CD14-positive monocyte (primary cell): Measurements from ENCODE around the gene GCA. TPM values are rescaled to one million over a fixed set of nuclear protein-coding genes. Genes with fewer than 3 reads are reported as not detected.

Experiments
- DNase-seq, 3 donors: peaks; one replicate each; pipeline ENCODE4 v3.0.0-alpha.2; 2011 to 2022
- H2AFZ ChIP-seq: 2 replicates; pipeline ENCODE4 v1.6.0; 2012; ENCODE audit warnings: mild to moderate bottlenecking, low read depth, low read length, inconsistent platforms; ENCODE audit not compliant: insufficient read depth, poor library complexity, severe bottlenecking
- H3K27ac ChIP-seq, 2 donors: 1 replicate in 1 of 2; 2 replicates in 1 of 2; pipeline ENCODE4 v1.5.1; 2012 to 2013; ENCODE audit warnings: low read length in 2 of 2, control low read depth in 1 of 2, inconsistent platforms in 1 of 2, low read depth in 1 of 2, mild to moderate bottlenecking in 1 of 2
- H3K27me3 ChIP-seq, 2 donors: one replicate each; pipeline versions ENCODE4 v1.6.0 to v1.6.1; 2011 to 2013; ENCODE audit warnings: low read length in 2 of 2; ENCODE audit not compliant: control insufficient read depth in 2 of 2, insufficient read depth in 2 of 2
- H3K36me3 ChIP-seq, 2 donors: replicated peaks in 1 of 2; 1 replicate in 1 of 2; 2 replicates in 1 of 2; pipeline versions ENCODE4 v1.5.1 to v1.6.1; 2012 to 2013; ENCODE audit warnings: low read length in 2 of 2, control low read depth in 1 of 2, inconsistent platforms in 1 of 2, mild to moderate bottlenecking in 1 of 2; ENCODE audit not compliant: insufficient read depth in 2 of 2, control insufficient read depth in 1 of 2
- H3K4me1 ChIP-seq, 2 donors: 1 replicate in 1 of 2; 2 replicates in 1 of 2; pipeline versions ENCODE4 v1.5.1 to v1.6.1; 2012 to 2013; ENCODE audit warnings: low read length in 2 of 2, control low read depth in 1 of 2, inconsistent platforms in 1 of 2, mild to moderate bottlenecking in 1 of 2, moderate library complexity in 1 of 2; ENCODE audit not compliant: insufficient read depth in 2 of 2, control insufficient read depth in 1 of 2
- H3K4me2 ChIP-seq: replicated peaks from 2 replicates; pipeline ENCODE3; 2012; ENCODE audit warnings: low read length, moderate library complexity, mild to moderate bottlenecking; ENCODE audit not compliant: poor library complexity, severe bottlenecking; ENCODE audit errors: extremely low read depth
- H3K4me3 ChIP-seq, 3 experiments: fragments of 200-600 bp in 1 of 3; sonication (generic) in 1 of 3; replicated peaks in 1 of 3; 1 replicate in 2 of 3; 2 replicates in 1 of 3; pipeline ENCODE4 v1.5.1; 2011 to 2013; ENCODE audit warnings: low read length in 3 of 3, mild to moderate bottlenecking in 3 of 3, control low read depth in 2 of 3, low read depth in 2 of 3, inconsistent platforms in 1 of 3, moderate library complexity in 1 of 3
- H3K79me2 ChIP-seq: 2 replicates; pipeline ENCODE4 v1.6.0; 2012; ENCODE audit warnings: mild to moderate bottlenecking, control low read depth, inconsistent platforms, low read length, moderate library complexity; ENCODE audit not compliant: insufficient read depth
- H3K9ac ChIP-seq: 2 replicates; pipeline ENCODE4 v1.6.0; 2017; ENCODE audit warnings: low read length, mild to moderate bottlenecking; ENCODE audit not compliant: insufficient read depth, poor library complexity, severe bottlenecking
- H3K9me3 ChIP-seq, 2 donors: replicated peaks in 1 of 2; 1 replicate in 1 of 2; 2 replicates in 1 of 2; pipeline versions ENCODE4 v1.5.1 to v1.6.1; 2012 to 2013; ENCODE audit warnings: low read length in 2 of 2, control low read depth in 1 of 2; ENCODE audit not compliant: control insufficient read depth in 1 of 2, insufficient read depth in 1 of 2
- H4K20me1 ChIP-seq: 2 replicates; pipeline ENCODE4 v1.6.0; 2012; ENCODE audit warnings: mild to moderate bottlenecking, low read length, control low read depth, moderate library complexity; ENCODE audit not compliant: insufficient read depth
- H3K27ac Mint-ChIP-seq, 7 donors: one replicate each; pipeline ENCODE4 v1.8.0; 2020; ENCODE audit warnings: mild to moderate bottlenecking in 7 of 7, mixed read lengths in 7 of 7, moderate library complexity in 6 of 7, inconsistent platforms in 2 of 7
- H3K27me3 Mint-ChIP-seq, 3 donors: one replicate each; pipeline ENCODE4 v1.8.0; 2021 to 2022; ENCODE audit warnings: low read depth in 3 of 3, mild to moderate bottlenecking in 3 of 3, mixed read lengths in 3 of 3, moderate library complexity in 3 of 3, inconsistent platforms in 1 of 3
- H3K36me3 Mint-ChIP-seq, 2 donors: one replicate each; pipeline ENCODE4 v1.8.0; 2020; ENCODE audit warnings: mixed read lengths in 2 of 2, inconsistent platforms in 1 of 2, mild to moderate bottlenecking in 1 of 2
- H3K4me1 Mint-ChIP-seq: one replicate; pipeline ENCODE4 v1.8.0; 2020; ENCODE audit warnings: mild to moderate bottlenecking, mixed read lengths
- H3K4me3 Mint-ChIP-seq, 2 donors: one replicate each; pipeline ENCODE4 v1.8.0; 2020; ENCODE audit warnings: mild to moderate bottlenecking in 2 of 2, mixed read lengths in 2 of 2, moderate library complexity in 1 of 2
- H3K9me3 Mint-ChIP-seq, 7 donors: one replicate each; pipeline ENCODE4 v1.8.0; 2020 to 2022; ENCODE audit warnings: mixed read lengths in 7 of 7, mild to moderate bottlenecking in 6 of 7, moderate library complexity in 6 of 7, inconsistent platforms in 2 of 7
- CTCF ChIP-seq: fragments of 200-600 bp; IDR thresholded peaks from one replicate; pipeline ENCODE4 v1.8.0; 2022; ENCODE audit warnings: antibody characterized with exemption, mild to moderate bottlenecking
- WGBS: methylation state at CpG from one replicate; pipeline ENCODE4 v1.1.5; 2013; ENCODE audit warnings: missing lambda C conversion rate; ENCODE audit not compliant: insufficient coverage; 5-methylcytosine and 5-hydroxymethylcytosine counted together
- intact Hi-C, 2 donors: fragments of 100-400 bp; cut with micrococcal nuclease; formaldehyde crosslinking; loops; one replicate each; pipeline versions ENCODE4 v1.15.0 to v1.15.1; 2023
- polyA plus RNA-seq, 3 donors: library from polyadenylated mRNA; depleted of rRNA in 1 of 3; unstranded in 2 of 3; stranded (reverse) in 1 of 3; fragments of 300-500 nt in 2 of 3; fragments of >200 nt in 1 of 3; fragmentation: Illumina TruSeq in 2 of 3; gene quantifications; 1 replicate in 2 of 3; 2 replicates in 1 of 3; pipeline ENCODE4 v1.2.3, GENCODE V29; 2012 to 2021

GCA gene
- polyA plus RNA-seq, 3 donors, result 129 to 441 (median 400) TPM

DNA sequence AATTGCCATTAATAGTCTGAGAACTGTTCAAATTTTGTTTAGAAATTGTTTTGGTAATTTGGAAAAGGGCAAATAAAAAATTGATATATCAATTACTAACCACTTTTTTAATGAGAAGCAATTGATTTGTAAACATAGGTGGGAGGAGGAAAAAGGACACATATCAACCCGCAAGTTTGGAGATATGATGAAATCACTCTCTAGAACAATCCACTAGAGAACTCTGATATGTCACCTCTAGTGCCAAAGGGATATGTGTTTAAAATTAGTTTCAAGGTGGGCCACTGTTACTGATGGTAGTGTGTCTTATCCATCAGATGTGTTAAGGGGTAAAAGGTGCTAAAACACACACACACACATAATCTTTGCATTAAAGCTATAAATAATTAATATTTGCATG is 42.1 kb upstream of the GCA start:
- H3K27ac Mint-ChIP-seq, result no peak overlapping the region
- no peak for DNase-seq
- TF ChIP-seq CTCF, result no peak
- H3K4me2 ChIP-seq, result no peak overlapping the region
- no peak overlapping the region for H3K4me3 ChIP-seq
- H3K4me1 ChIP-seq, result peaks cover 3 to 4% of the 10 kb centered on the region in 2 donors
- H2AFZ ChIP-seq, result no peak overlapping the region
- H3K79me2 ChIP-seq, result no peaks in the 10 kb centered on the region
- H3K4me1 Mint-ChIP-seq, result peaks cover 10% of the 10 kb centered on the region
- peak overlapping the region in 1 of 2 donors; percentile 49 for H3K27ac ChIP-seq
- H3K9me3 Mint-ChIP-seq, result no peaks in the 10 kb centered on the region
- H3K9me3 ChIP-seq, result no peaks in the 10 kb centered on the region
- H3K4me3 Mint-ChIP-seq, result no peak overlapping the region
- peaks cover 42 to 70% of the 10 kb centered on the region in 2 donors for H3K36me3 ChIP-seq
- no peaks in the 10 kb centered on the region for H3K27me3 ChIP-seq
- H3K9ac ChIP-seq, result no peak overlapping the region
- WGBS, result no CpG with 5 or more reads among the region's 1 CpG
- no peaks in the 10 kb centered on the region for H3K27me3 Mint-ChIP-seq
- peaks cover 16% of the 10 kb centered on the region for H4K20me1 ChIP-seq
- H3K36me3 Mint-ChIP-seq, result peaks cover 23 to 38% of the 10 kb centered on the region in 2 donors
- intact Hi-C loops, result no loop called here

GRCh38 chr2:162305901-162306300 is 38.0 kb upstream of the GCA start:
- no peak for TF ChIP-seq CTCF

More at GRCh38 chr2:162305901-162306300, 38.0 kb upstream of the GCA start:
- H3K4me1 ChIP-seq, result no peaks in the 10 kb centered on the region
- H3K9me3 ChIP-seq, result no peaks in the 10 kb centered on the region
- H3K79me2 ChIP-seq, result no peaks in the 10 kb centered on the region
- Mint-ChIP-seq H3K36me3 (peaks cover 50 to 68% of the 10 kb centered on the region in 2 donors), H3K9me3 (no peaks in the 10 kb centered on the region), H3K27ac (peak overlapping the region in 2 of 7 donors; percentile 11 to 51), H3K27me3 (no peaks in the 10 kb centered on the region), H3K4me1 (peaks cover 5% of the 10 kb centered on the region), H3K4me3 (no peak overlapping the region)
- intact Hi-C loops, result no loop called here
- H3K27me3 ChIP-seq, result no peaks in the 10 kb centered on the region
- no peak overlapping the region for H3K4me2 ChIP-seq
- no peak overlapping the region for H2AFZ ChIP-seq
- H3K36me3 ChIP-seq, result peaks cover 56 to 84% of the 10 kb centered on the region in 2 donors
- no peak overlapping the region for H3K9ac ChIP-seq
- H3K4me3 ChIP-seq, result no peak overlapping the region
- no CpG with 5 or more reads among the region's 3 CpGs for WGBS
- H4K20me1 ChIP-seq, result peaks cover 29% of the 10 kb centered on the region
- no peak for DNase-seq
- no peak overlapping the region for H3K27ac ChIP-seq
